Body of pancreas (tissue), 4 donors: ENCODE measurements around the gene RAI1. TPM values are rescaled to one million over a fixed set of nuclear protein-coding genes. Genes with fewer than 3 reads are reported as not detected.
A peak's percentile ranks its signal among the peaks of the same experiment; 100 is the strongest.

Source experiments
- ATAC-seq: fragments of 150-250 bp; one replicate; pipeline ENCODE4 v1.9.1; 2016
- DNase-seq, 4 donors: peaks; one replicate each; pipeline ENCODE4 v3.0.0-alpha.2; 2019
- H3K27ac ChIP-seq, 4 donors: fragments of 200-600 bp; sonication (generic); 1 replicate in 3 of 4; 2 replicates in 1 of 4; pipeline versions ENCODE4 v1.5.1 to v1.6.1; 2016 to 2019; ENCODE audit warnings: mild to moderate bottlenecking in 1 of 4, mixed read lengths in 1 of 4, moderate library complexity in 1 of 4
- H3K27me3 ChIP-seq, 2 donors: fragments of 200-600 bp; sonication (generic); one replicate each; pipeline ENCODE4 v1.6.0; 2016; ENCODE audit warnings: mild to moderate bottlenecking in 1 of 2
- H3K36me3 ChIP-seq, 2 donors: fragments of 200-600 bp; sonication (generic); replicated peaks in 1 of 2; 2 replicates each; pipeline ENCODE4 v1.5.1; 2016; ENCODE audit warnings: low read depth in 2 of 2; ENCODE audit not compliant: insufficient read depth in 1 of 2
- H3K4me1 ChIP-seq: fragments of 200-600 bp; sonication (generic); one replicate; pipeline ENCODE4 v1.6.0; 2016
- H3K4me3 ChIP-seq, 2 donors: fragments of 200-600 bp; sonication (generic); 1 replicate in 1 of 2; 2 replicates in 1 of 2; pipeline ENCODE4 v1.5.1; 2016 to 2019
- H3K9me3 ChIP-seq, 3 donors: fragments of 200-600 bp; sonication (generic); 1 replicate in 2 of 3; 2 replicates in 1 of 3; pipeline ENCODE4 v1.5.1; 2016
- POLR2A ChIP-seq, 3 donors: fragments of 450-650 bp; IDR thresholded peaks; one replicate each; pipeline ENCODE4 v1.6.1; 2016; ENCODE audit warnings: antibody characterized with exemption in 3 of 3, mild to moderate bottlenecking in 2 of 3
- WGBS, 2 donors: methylation state at CpG; one replicate each; pipeline ENCODE4 v1.1.5; 2017; 5-methylcytosine and 5-hydroxymethylcytosine counted together
- intact Hi-C: fragments of 100-400 bp; cut with DNase I; formaldehyde crosslinking; loops from one replicate; pipeline ENCODE4 v1.15.1; 2023
- total RNA-seq, 2 donors: library from RNA; depleted of rRNA; stranded (reverse); fragments of >200 nt; gene quantifications; one replicate each; pipeline ENCODE4 v1.1.0, GENCODE V29; 2016
- TF ChIP-seq, protein P1 (sequence below), 7 experiments: fragments of 450-650 bp in 4 of 7; fragments of 200-600 bp in 3 of 7; sonication (generic) in 3 of 7; IDR thresholded peaks; one replicate each; pipeline ENCODE4 v1.5.1; 2016 to 2019; ENCODE audit warnings: antibody characterized with exemption in 7 of 7

RAI1 gene
- total RNA-seq, 2 donors from 2014 or later = 16.3 to 41.5 TPM

DNA sequence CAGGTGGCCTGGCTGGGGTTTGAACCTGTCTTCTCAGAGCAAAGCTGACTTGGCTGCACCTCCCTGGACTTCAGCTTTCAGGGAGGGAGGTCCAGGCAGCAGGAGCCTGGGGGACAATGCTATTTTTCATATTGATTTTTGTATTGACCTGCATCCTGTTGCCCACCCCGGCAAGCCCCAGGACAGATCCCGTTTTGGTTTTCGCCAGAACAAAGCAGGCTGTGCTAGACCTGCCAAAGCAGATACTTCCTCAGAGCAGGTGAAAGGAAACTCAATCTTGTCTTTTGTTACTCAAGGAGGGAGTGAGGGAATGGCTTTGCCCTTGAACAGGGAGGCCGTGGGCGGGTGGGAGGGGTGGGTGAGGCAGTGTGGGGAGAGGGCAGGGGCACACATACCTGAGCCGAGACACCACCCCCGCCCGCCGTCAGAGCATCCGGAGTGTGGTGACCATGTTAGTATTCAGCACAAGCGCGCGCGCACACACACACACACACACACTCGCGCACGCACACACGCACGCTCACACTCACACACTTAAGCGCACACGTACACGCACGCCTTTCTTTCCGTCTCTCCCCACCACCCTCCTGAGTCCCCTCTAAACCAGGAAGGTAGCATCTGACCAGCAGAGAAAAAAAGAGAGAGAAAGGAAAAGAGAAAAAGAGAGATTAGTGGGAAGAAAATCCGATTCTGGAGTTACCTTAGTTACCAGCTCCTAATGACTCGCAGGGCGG is 59.5 kb downstream of the RAI1 start:
- peak in 1 of 4 donors; percentile 36 for DNase-seq
- ATAC-seq = no peak
- H3K36me3 ChIP-seq = no peaks in the 10 kb centered on the region
- TF ChIP-seq, protein P1, sequence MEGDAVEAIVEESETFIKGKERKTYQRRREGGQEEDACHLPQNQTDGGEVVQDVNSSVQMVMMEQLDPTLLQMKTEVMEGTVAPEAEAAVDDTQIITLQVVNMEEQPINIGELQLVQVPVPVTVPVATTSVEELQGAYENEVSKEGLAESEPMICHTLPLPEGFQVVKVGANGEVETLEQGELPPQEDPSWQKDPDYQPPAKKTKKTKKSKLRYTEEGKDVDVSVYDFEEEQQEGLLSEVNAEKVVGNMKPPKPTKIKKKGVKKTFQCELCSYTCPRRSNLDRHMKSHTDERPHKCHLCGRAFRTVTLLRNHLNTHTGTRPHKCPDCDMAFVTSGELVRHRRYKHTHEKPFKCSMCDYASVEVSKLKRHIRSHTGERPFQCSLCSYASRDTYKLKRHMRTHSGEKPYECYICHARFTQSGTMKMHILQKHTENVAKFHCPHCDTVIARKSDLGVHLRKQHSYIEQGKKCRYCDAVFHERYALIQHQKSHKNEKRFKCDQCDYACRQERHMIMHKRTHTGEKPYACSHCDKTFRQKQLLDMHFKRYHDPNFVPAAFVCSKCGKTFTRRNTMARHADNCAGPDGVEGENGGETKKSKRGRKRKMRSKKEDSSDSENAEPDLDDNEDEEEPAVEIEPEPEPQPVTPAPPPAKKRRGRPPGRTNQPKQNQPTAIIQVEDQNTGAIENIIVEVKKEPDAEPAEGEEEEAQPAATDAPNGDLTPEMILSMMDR (IDR thresholded peaks at IDR 0.05) = no peak
- TF ChIP-seq POLR2A (IDR thresholded peaks at IDR 0.05) = no peak
- peaks cover 61% of the 10 kb centered on the region for H3K4me1 ChIP-seq
- no peaks in the 10 kb centered on the region for H3K9me3 ChIP-seq
- intact Hi-C loops = no loop called here
- no peak overlapping the region for H3K4me3 ChIP-seq
- no peaks in the 10 kb centered on the region for H3K27me3 ChIP-seq
- WGBS, 2 donors = 76 to 78% methylated on average over 23 to 27 of the region's 27 CpGs
- H3K27ac ChIP-seq = peak overlapping the region; percentile 51 to 76 (median 66)

DNA sequence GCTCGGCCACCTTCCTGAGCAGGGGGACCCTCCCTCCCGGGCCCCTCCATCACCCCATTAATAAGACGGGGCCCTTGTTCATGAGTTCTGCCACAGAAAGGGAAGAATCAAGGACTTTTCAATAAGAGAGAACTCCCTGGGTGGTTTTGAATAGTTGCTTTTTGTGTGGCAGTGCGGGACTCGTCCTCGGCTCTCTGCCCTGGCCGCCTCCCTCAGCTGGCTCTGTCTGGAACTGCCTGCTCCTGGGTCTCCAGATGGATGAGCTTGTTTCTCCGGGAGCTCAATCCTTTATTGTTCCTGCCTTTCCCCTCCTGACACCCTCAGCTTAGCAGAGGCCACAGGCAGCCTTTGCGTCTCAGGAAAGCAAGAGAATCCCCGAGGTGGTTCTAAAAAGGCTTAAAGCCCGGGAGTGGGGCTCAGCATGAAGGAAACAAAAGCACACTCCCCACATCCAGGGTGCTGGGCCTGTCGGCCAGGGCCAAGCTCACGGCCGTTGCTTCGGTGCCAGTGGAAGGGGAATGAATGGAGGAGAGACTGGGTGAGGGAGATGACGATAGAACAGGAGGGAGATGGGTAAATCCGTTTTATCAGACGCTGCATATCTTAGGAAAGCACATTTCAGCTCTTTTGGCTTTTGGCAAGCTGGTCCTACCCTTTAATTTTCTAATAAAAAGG is 60.2 kb downstream of the RAI1 start:
- no peak overlapping the region for H3K4me3 ChIP-seq
- intact Hi-C loops = no loop called here
- H3K4me1 ChIP-seq = peaks cover 58% of the 10 kb centered on the region
- no peak for TF ChIP-seq POLR2A (IDR thresholded peaks at IDR 0.05)
- TF ChIP-seq, protein P1 (IDR thresholded peaks at IDR 0.05) = peak in 4 of 7 experiments; percentile 9 to 18 (median 12)
- no peaks in the 10 kb centered on the region for H3K27me3 ChIP-seq
- DNase-seq (peak in 2 of 4 donors; percentile 40 to 41), ATAC-seq (peak; percentile 34)
- no peaks in the 10 kb centered on the region for H3K36me3 ChIP-seq
- H3K27ac ChIP-seq = peak overlapping the region in 3 of 4 donors; percentile 51 to 76 (median 66)
- 57 to 71% methylated on average over 18 of the region's 18 CpGs for WGBS, 2 donors
- H3K9me3 ChIP-seq = no peaks in the 10 kb centered on the region

DNA sequence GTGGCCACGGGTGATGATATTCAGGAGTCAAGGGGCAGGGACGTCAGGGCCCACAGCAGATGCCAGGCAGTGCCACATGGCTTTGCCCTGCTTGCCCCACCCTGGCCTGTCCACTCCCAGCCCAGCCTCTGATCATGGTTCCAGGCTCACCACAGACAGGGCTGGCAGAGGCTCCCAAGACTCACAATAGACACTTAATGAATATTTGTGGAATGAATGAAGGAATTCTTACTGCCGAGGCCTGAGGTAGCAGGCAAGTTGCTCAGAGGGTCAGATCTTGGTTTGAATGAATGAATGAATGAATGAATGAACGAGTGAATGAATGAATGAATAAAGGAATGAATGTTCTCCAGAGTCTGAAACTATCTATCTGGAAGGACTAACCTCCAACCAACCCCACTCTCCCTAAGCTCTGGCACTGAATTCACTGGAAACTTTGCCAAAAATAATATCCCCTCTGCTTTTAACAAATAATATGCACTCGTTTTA is 60.9 kb downstream of the RAI1 start:
- Histone ChIP-seq H3K27me3 (no peaks in the 10 kb centered on the region), H3K4me1 (peaks cover 58% of the 10 kb centered on the region), H3K27ac (peak overlapping the region in 3 of 4 donors; percentile 51 to 76 (median 66)), H3K4me3 (no peak overlapping the region), H3K36me3 (no peaks in the 10 kb centered on the region), H3K9me3 (no peaks in the 10 kb centered on the region)
- WGBS, 2 donors = 37 to 52% methylated on average over 5 of the region's 5 CpGs
- DNase-seq (no peak), ATAC-seq (no peak)
- TF ChIP-seq, protein P1 (IDR thresholded peaks at IDR 0.05) = no peak
- no peak for TF ChIP-seq POLR2A (IDR thresholded peaks at IDR 0.05)
- intact Hi-C loops = no loop called here

DNA sequence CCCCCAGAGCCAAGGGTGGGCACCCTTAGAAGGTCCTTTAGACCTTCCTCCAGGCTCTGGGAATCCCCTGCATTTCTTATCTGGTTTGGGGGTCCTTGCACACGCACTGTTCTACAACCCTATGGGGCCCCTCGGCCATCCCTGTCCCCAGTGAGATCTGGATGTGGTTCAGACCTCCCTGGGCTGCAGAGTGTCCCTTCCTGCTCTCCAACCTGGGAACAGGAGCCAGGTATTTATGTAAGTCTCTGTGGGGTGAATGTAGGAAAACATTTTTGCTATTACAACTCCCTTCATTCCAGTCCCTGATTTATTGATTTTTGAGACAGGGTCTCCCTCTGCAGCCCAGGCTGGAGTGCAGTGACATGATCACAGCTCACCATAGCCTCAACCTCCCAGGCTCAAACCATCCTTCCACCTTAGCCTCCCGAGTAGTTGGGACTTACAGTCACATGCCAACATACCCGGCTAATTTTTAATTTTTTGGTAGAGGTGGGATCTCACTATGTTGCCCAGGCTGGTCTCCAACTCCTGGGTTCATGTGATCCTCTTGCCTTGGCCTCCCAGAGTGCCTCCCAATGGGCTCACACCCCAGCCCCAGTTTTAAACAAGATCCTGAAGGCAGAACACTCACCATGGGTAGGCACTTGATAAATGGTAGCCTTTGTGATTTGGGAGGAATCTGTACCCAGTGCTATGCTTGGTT is 61.6 kb downstream of the RAI1 start:
- TF ChIP-seq POLR2A (IDR thresholded peaks at IDR 0.05) = no peak
- TF ChIP-seq, protein P1 (IDR thresholded peaks at IDR 0.05) = no peak
- H3K9me3 ChIP-seq = no peaks in the 10 kb centered on the region
- DNase-seq (no peak), ATAC-seq (peak; percentile 14)
- H3K4me1 ChIP-seq = peaks cover 54% of the 10 kb centered on the region
- H3K36me3 ChIP-seq = no peaks in the 10 kb centered on the region
- no peak overlapping the region for H3K4me3 ChIP-seq
- 47 to 54% methylated on average over 4 of the region's 4 CpGs for WGBS, 2 donors
- no peaks in the 10 kb centered on the region for H3K27me3 ChIP-seq
- intact Hi-C loops = no loop called here
- peak overlapping the region in 3 of 4 donors; percentile 51 to 76 (median 66) for H3K27ac ChIP-seq
